Measurements from ENCODE around the gene MAP4K2.

- no peak for TF ChIP-seq PPARA (CRISPR knock-in tag; IDR thresholded peaks at IDR 0.05; ENCODE audit: borderline replicate concordance)
- no peak for TF ChIP-seq ARNTL (CRISPR knock-in tag; IDR thresholded peaks at IDR 0.05; ENCODE audit: borderline replicate concordance, low read depth)
Observed at GRCh38 chr11:64744544-64745188, 58.3 kb downstream of the MAP4K2 start.
